Stimulated activated CD8-positive, alpha-beta memory T cell treated with anti-CD3 and anti-CD28 coated beads, Interleukin-2, amount 100 ng/mL, for 1 hour (primary cell): Measurements from ENCODE around the gene WDR4.
"Not testable (repeated sequence)": the region's sequence is repeated elsewhere in the genome, so short reads cannot be mapped to it uniquely, and the experiment has no call there.

Source experiments
- DNase-seq, 2 donors: peaks; one replicate each; pipeline ENCODE4 v3.0.0-alpha.2; 2020; ENCODE audit warnings: low read depth in 2 of 2

Gene WDR4

GRCh38 chr21:42852925-42853570 lies 26.3 kb downstream of the WDR4 start:
- no peak for DNase-seq

- no peak for DNase-seq
These were observed 27.3 kb downstream of the WDR4 start for GRCh38 chr21:42851812-42852665.

- no peak for DNase-seq
These were observed 28.4 kb downstream of the WDR4 start for GRCh38 chr21:42850866-42851391.

GRCh38 chr21:42850463-42850862 lies 28.9 kb downstream of the WDR4 start:
- DNase-seq, result no peak

GRCh38 chr21:42849759-42850412 lies 29.5 kb downstream of the WDR4 start:
- DNase-seq, result no peak

GRCh38 chr21:42848932-42849758 lies 30.2 kb downstream of the WDR4 start:
- no peak for DNase-seq

GRCh38 chr21:42848144-42848931 lies 31.0 kb downstream of the WDR4 start:
- not testable (repeated sequence) for DNase-seq

- DNase-seq, result no peak
These were observed 31.6 kb downstream of the WDR4 start for GRCh38 chr21:42847726-42848125.

- DNase-seq, result no peak
These were observed 32.2 kb downstream of the WDR4 start for GRCh38 chr21:42847051-42847707.

GRCh38 chr21:42846221-42846620 lies 33.1 kb downstream of the WDR4 start:
- no peak for DNase-seq

DNA sequence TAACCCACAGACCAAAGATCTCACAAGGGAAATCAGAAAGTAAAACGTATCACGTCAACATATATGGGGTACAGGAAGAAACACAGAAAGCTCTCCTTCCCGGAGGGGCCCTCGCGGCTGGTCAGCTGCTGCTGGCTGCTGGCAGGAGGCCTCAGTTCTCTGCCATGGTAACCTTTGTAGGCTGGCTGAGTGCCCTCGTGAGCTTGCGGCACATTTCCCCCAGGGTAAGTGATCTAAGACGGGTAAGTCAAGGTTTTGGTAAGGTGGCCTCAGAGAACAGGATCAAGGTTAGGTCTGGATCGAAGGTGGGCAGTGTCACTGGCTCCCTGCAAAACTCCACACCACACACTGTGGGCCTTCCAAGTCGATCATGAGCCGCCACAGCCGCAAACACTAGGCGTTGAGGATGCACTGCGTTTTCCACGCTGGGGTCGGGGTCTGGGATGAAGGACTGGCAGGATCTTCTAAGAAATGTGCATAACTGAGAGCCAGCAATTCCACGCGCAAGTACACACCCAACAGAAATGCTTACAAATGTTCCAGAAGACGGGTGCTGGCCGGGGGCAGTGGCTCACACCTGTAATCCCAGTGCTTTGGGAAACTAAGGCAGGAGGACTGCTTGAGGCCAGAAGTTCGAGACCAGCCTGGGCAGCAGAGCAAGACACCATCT lies 33.9 kb downstream of the WDR4 start:
- DNase-seq, result no peak

DNA sequence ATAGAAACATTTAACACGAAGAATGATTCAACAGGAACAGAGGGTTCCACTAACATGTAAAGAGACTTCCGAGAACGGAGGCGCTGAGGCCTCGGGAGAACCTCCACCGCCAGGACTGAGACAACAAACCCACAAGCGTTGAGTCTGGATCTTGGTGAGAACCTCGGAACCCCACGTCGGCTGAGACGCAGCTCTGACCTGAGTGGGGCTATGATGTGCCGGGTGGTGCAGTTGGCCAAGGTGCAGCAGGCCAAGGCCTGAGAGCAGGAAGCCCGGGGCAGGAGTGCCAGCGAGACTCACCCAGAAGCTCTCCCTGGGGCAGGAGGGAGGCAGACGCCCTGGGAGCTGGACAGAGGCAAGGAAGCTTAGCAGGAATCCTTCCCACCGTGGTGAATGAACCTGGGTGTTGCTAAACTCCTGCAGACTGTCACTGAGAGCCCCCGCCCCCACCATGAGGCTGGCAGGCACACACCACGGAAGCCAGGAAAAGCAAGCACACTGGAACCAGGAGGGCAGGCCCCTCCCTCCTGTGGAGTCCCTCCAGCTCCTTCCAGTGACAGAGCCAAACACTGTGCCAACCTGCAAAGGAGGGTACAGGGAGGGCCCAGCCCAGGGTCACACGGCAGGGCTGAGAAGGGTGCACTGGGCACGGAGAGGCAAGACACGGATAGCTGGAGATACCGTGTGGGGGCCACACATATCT lies 34.8 kb downstream of the WDR4 start:
- no peak for DNase-seq

- no peak for DNase-seq
These were observed 36.3 kb downstream of the WDR4 start for GRCh38 chr21:42843056-42843455.

DNA sequence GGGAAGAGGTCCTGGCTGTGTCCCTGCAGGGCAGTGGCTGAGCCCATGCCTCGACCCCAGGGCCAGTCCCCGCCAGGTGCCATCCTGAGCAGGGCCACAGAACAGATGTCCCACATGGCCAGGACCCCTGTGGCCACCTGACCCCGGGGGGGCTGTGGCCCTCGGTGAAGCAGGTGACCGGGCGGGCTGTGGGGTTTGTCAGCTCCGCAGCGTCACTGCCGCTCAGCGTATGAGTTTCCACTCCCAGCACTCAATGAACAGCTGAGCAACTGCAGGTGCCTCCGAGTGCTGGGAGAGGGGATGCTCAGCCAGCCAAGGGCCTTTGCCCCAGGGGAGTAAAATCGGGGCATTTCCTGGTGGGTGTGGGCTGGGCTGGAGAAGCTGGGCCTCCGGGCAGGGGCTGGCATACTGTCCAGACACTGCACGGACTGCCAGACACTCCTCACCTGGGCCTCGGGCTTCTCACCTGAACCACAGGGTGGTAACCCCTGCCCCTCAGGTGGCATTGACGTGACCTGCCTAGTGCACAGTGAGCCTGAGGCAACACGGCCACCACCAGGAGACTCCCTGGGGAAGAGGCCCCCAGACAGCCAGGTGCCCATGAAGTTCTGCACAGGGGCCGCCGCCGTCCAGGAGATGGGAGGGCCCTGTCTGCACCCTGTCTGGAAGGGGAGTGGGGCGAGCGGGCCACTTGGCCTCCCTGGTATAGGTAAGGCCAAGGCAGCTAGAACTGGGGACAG lies 37.3 kb downstream of the WDR4 start:
- DNase-seq, result not testable (repeated sequence)

- DNase-seq, result no peak
These were observed 38.0 kb downstream of the WDR4 start for GRCh38 chr21:42841156-42841915.

DNA sequence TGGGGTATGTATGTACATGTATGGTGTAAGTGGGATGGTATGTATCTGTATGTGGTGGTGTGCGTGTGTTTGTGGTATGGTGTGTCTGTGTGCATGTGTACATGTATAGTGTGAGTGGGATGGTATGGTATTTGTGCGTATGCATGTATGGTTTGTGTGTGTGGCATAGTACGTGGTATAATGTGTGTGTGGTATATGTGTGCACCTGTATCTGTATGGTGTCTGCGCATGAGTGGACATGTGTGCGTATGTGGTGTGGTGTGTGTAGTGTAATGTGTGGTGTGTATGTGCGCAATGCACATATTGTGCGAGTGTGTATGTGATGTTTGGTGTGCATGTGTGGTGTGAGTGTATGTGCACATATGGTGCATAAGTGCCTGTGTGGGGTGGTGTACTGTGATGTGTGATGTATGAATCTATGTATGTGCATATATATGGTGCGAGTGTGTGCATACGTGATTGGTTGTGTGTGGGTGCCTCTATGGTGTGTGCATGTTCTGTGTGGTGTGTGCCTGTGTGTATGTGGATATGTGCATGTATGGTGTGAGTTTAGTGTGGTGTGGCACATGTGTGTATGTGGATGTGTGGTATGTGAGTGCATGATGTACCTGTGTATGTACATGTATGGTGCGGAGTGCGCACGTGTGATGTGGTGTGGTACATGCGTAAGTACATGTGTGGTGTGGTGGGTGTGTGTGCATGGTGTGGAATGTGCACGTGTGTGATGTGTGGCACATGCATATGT lies 38.8 kb downstream of the WDR4 start:
- no peak for DNase-seq
